ENCODE data around the gene ISL1.

ISL1 gene

GRCh38 chr5:51398875-51399642 is 15.8 kb downstream of the ISL1 start:
- DNase-seq (ENCODE audit: low read depth), result no peak
- no peak overlapping the region for H3K4me3 ChIP-seq (ENCODE audit: control insufficient read depth, low read depth, low read length)
- no peak for TF ChIP-seq CTCF (IDR thresholded peaks at IDR 0.05; ENCODE audit: control insufficient read depth, insufficient read depth, low read depth, low read length, missing control alignments)

GRCh38 chr5:51399643-51400006 is 16.4 kb downstream of the ISL1 start:
- TF ChIP-seq CTCF (IDR thresholded peaks at IDR 0.05; ENCODE audit: control insufficient read depth, insufficient read depth, low read depth, low read length, missing control alignments), result no peak
- no peak for DNase-seq (ENCODE audit: low read depth)
- H3K4me3 ChIP-seq (ENCODE audit: control insufficient read depth, low read depth, low read length), result no peak overlapping the region

- H3K4me3 ChIP-seq (ENCODE audit: control insufficient read depth, low read depth, low read length), result no peak overlapping the region
- TF ChIP-seq CTCF (IDR thresholded peaks at IDR 0.05; ENCODE audit: control insufficient read depth, insufficient read depth, low read depth, low read length, missing control alignments), result no peak
- no peak for DNase-seq (ENCODE audit: low read depth)
Measured at GRCh38 chr5:51404255-51404654, 21.0 kb downstream of the ISL1 start.

GRCh38 chr5:51411921-51412325 is 28.7 kb downstream of the ISL1 start:
- no peak for DNase-seq (ENCODE audit: low read depth)
- no peak overlapping the region for H3K4me3 ChIP-seq (ENCODE audit: control insufficient read depth, low read depth, low read length)
- TF ChIP-seq CTCF (IDR thresholded peaks at IDR 0.05; ENCODE audit: control insufficient read depth, insufficient read depth, low read depth, low read length, missing control alignments), result no peak

GRCh38 chr5:51414516-51414915 is 31.3 kb downstream of the ISL1 start:
- no peak overlapping the region for H3K4me3 ChIP-seq (ENCODE audit: control insufficient read depth, low read depth, low read length)
- DNase-seq (ENCODE audit: low read depth), result no peak
- TF ChIP-seq CTCF (IDR thresholded peaks at IDR 0.05; ENCODE audit: control insufficient read depth, insufficient read depth, low read depth, low read length, missing control alignments), result no peak

GRCh38 chr5:51416149-51416548 is 32.9 kb downstream of the ISL1 start:
- DNase-seq (ENCODE audit: low read depth), result no peak
- no peak overlapping the region for H3K4me3 ChIP-seq (ENCODE audit: control insufficient read depth, low read depth, low read length)
- TF ChIP-seq CTCF (IDR thresholded peaks at IDR 0.05; ENCODE audit: control insufficient read depth, insufficient read depth, low read depth, low read length, missing control alignments), result no peak
